CD14-positive monocyte (primary cell): Measurements from ENCODE around the gene MRPL47. TPM values are rescaled to one million over a fixed set of nuclear protein-coding genes. Genes with fewer than 3 reads are reported as not detected.
A peak's percentile ranks its signal among the peaks of the same experiment; 100 is the strongest.

Experiments used
- DNase-seq, 3 donors: peaks; one replicate each; pipeline ENCODE4 v3.0.0-alpha.2; 2011 to 2022
- H2AFZ ChIP-seq: 2 replicates; pipeline ENCODE4 v1.6.0; 2012; ENCODE audit warnings: mild to moderate bottlenecking, low read depth, low read length, inconsistent platforms; ENCODE audit not compliant: insufficient read depth, poor library complexity, severe bottlenecking
- H3K27ac ChIP-seq, 2 donors: 1 replicate in 1 of 2; 2 replicates in 1 of 2; pipeline ENCODE4 v1.5.1; 2012 to 2013; ENCODE audit warnings: low read length in 2 of 2, control low read depth in 1 of 2, inconsistent platforms in 1 of 2, low read depth in 1 of 2, mild to moderate bottlenecking in 1 of 2
- H3K27me3 ChIP-seq, 2 donors: one replicate each; pipeline versions ENCODE4 v1.6.0 to v1.6.1; 2011 to 2013; ENCODE audit warnings: low read length in 2 of 2; ENCODE audit not compliant: control insufficient read depth in 2 of 2, insufficient read depth in 2 of 2
- H3K36me3 ChIP-seq, 2 donors: replicated peaks in 1 of 2; 1 replicate in 1 of 2; 2 replicates in 1 of 2; pipeline versions ENCODE4 v1.5.1 to v1.6.1; 2012 to 2013; ENCODE audit warnings: low read length in 2 of 2, control low read depth in 1 of 2, inconsistent platforms in 1 of 2, mild to moderate bottlenecking in 1 of 2; ENCODE audit not compliant: insufficient read depth in 2 of 2, control insufficient read depth in 1 of 2
- H3K4me1 ChIP-seq, 2 donors: 1 replicate in 1 of 2; 2 replicates in 1 of 2; pipeline versions ENCODE4 v1.5.1 to v1.6.1; 2012 to 2013; ENCODE audit warnings: low read length in 2 of 2, control low read depth in 1 of 2, inconsistent platforms in 1 of 2, mild to moderate bottlenecking in 1 of 2, moderate library complexity in 1 of 2; ENCODE audit not compliant: insufficient read depth in 2 of 2, control insufficient read depth in 1 of 2
- H3K4me2 ChIP-seq: replicated peaks from 2 replicates; pipeline ENCODE3; 2012; ENCODE audit warnings: low read length, moderate library complexity, mild to moderate bottlenecking; ENCODE audit not compliant: poor library complexity, severe bottlenecking; ENCODE audit errors: extremely low read depth
- H3K4me3 ChIP-seq, 3 experiments: fragments of 200-600 bp in 1 of 3; sonication (generic) in 1 of 3; replicated peaks in 1 of 3; 1 replicate in 2 of 3; 2 replicates in 1 of 3; pipeline ENCODE4 v1.5.1; 2011 to 2013; ENCODE audit warnings: low read length in 3 of 3, mild to moderate bottlenecking in 3 of 3, control low read depth in 2 of 3, low read depth in 2 of 3, inconsistent platforms in 1 of 3, moderate library complexity in 1 of 3
- H3K79me2 ChIP-seq: 2 replicates; pipeline ENCODE4 v1.6.0; 2012; ENCODE audit warnings: mild to moderate bottlenecking, control low read depth, inconsistent platforms, low read length, moderate library complexity; ENCODE audit not compliant: insufficient read depth
- H3K9ac ChIP-seq: 2 replicates; pipeline ENCODE4 v1.6.0; 2017; ENCODE audit warnings: low read length, mild to moderate bottlenecking; ENCODE audit not compliant: insufficient read depth, poor library complexity, severe bottlenecking
- H3K9me3 ChIP-seq, 2 donors: replicated peaks in 1 of 2; 1 replicate in 1 of 2; 2 replicates in 1 of 2; pipeline versions ENCODE4 v1.5.1 to v1.6.1; 2012 to 2013; ENCODE audit warnings: low read length in 2 of 2, control low read depth in 1 of 2; ENCODE audit not compliant: control insufficient read depth in 1 of 2, insufficient read depth in 1 of 2
- H4K20me1 ChIP-seq: 2 replicates; pipeline ENCODE4 v1.6.0; 2012; ENCODE audit warnings: mild to moderate bottlenecking, low read length, control low read depth, moderate library complexity; ENCODE audit not compliant: insufficient read depth
- H3K27ac Mint-ChIP-seq, 7 donors: one replicate each; pipeline ENCODE4 v1.8.0; 2020; ENCODE audit warnings: mild to moderate bottlenecking in 7 of 7, mixed read lengths in 7 of 7, moderate library complexity in 6 of 7, inconsistent platforms in 2 of 7
- H3K27me3 Mint-ChIP-seq, 3 donors: one replicate each; pipeline ENCODE4 v1.8.0; 2021 to 2022; ENCODE audit warnings: low read depth in 3 of 3, mild to moderate bottlenecking in 3 of 3, mixed read lengths in 3 of 3, moderate library complexity in 3 of 3, inconsistent platforms in 1 of 3
- H3K36me3 Mint-ChIP-seq, 2 donors: one replicate each; pipeline ENCODE4 v1.8.0; 2020; ENCODE audit warnings: mixed read lengths in 2 of 2, inconsistent platforms in 1 of 2, mild to moderate bottlenecking in 1 of 2
- H3K4me1 Mint-ChIP-seq: one replicate; pipeline ENCODE4 v1.8.0; 2020; ENCODE audit warnings: mild to moderate bottlenecking, mixed read lengths
- H3K4me3 Mint-ChIP-seq, 2 donors: one replicate each; pipeline ENCODE4 v1.8.0; 2020; ENCODE audit warnings: mild to moderate bottlenecking in 2 of 2, mixed read lengths in 2 of 2, moderate library complexity in 1 of 2
- H3K9me3 Mint-ChIP-seq, 7 donors: one replicate each; pipeline ENCODE4 v1.8.0; 2020 to 2022; ENCODE audit warnings: mixed read lengths in 7 of 7, mild to moderate bottlenecking in 6 of 7, moderate library complexity in 6 of 7, inconsistent platforms in 2 of 7
- WGBS: methylation state at CpG from one replicate; pipeline ENCODE4 v1.1.5; 2013; ENCODE audit warnings: missing lambda C conversion rate; ENCODE audit not compliant: insufficient coverage; 5-methylcytosine and 5-hydroxymethylcytosine counted together
- intact Hi-C, 2 donors: fragments of 100-400 bp; cut with micrococcal nuclease; formaldehyde crosslinking; loops; one replicate each; pipeline versions ENCODE4 v1.15.0 to v1.15.1; 2023
- polyA plus RNA-seq, 3 donors: library from polyadenylated mRNA; depleted of rRNA in 1 of 3; unstranded in 2 of 3; stranded (reverse) in 1 of 3; fragments of 300-500 nt in 2 of 3; fragments of >200 nt in 1 of 3; fragmentation: Illumina TruSeq in 2 of 3; gene quantifications; 1 replicate in 2 of 3; 2 replicates in 1 of 3; pipeline ENCODE4 v1.2.3, GENCODE V29; 2012 to 2021
- TF ChIP-seq, protein P1 (sequence below): fragments of 200-600 bp; IDR thresholded peaks from one replicate; pipeline ENCODE4 v1.8.0; 2022; ENCODE audit warnings: antibody characterized with exemption, mild to moderate bottlenecking

Gene MRPL47
- polyA plus RNA-seq, 3 donors = 10.3 to 46.4 (median 44.3) TPM

DNA sequence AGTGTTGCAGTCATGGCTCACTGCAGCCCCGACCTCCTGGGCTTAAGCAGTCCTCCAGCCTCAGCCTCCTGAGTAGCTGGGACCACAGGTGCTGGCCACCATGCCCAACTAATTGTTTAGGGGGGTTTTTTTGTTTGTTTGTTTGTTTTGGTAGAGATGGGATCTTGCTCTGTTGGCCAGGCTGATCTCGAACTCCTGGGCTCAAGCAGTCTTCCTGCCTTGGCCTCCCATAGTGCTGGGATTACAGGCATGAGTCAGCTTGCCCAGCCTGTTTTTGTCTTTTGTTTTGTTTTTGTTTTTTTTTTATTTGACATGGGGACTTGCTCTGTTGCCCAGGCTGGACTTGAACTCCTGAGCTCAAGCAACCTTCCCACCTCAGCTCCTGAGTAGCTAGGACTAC is 17.6 kb upstream of the MRPL47 start:
- no peak for DNase-seq
- peaks cover 72 to 81% of the 10 kb centered on the region in 2 donors for H3K36me3 Mint-ChIP-seq
- no peaks in the 10 kb centered on the region for H3K9me3 ChIP-seq
- H3K4me2 ChIP-seq = no peak overlapping the region
- no peak overlapping the region for H2AFZ ChIP-seq
- peak overlapping the region in 1 of 7 donors; percentile 75 for H3K27ac Mint-ChIP-seq
- H3K4me1 ChIP-seq = no peaks in the 10 kb centered on the region
- no peaks in the 10 kb centered on the region for H3K79me2 ChIP-seq
- no peaks in the 10 kb centered on the region for H3K4me1 Mint-ChIP-seq
- H3K4me3 ChIP-seq = no peak overlapping the region
- H3K9me3 Mint-ChIP-seq = peaks cover 0 to 2% (median 0%) of the 10 kb centered on the region in 7 donors
- H3K27me3 ChIP-seq = no peaks in the 10 kb centered on the region
- H4K20me1 ChIP-seq = peaks cover 3% of the 10 kb centered on the region
- TF ChIP-seq, protein P1, sequence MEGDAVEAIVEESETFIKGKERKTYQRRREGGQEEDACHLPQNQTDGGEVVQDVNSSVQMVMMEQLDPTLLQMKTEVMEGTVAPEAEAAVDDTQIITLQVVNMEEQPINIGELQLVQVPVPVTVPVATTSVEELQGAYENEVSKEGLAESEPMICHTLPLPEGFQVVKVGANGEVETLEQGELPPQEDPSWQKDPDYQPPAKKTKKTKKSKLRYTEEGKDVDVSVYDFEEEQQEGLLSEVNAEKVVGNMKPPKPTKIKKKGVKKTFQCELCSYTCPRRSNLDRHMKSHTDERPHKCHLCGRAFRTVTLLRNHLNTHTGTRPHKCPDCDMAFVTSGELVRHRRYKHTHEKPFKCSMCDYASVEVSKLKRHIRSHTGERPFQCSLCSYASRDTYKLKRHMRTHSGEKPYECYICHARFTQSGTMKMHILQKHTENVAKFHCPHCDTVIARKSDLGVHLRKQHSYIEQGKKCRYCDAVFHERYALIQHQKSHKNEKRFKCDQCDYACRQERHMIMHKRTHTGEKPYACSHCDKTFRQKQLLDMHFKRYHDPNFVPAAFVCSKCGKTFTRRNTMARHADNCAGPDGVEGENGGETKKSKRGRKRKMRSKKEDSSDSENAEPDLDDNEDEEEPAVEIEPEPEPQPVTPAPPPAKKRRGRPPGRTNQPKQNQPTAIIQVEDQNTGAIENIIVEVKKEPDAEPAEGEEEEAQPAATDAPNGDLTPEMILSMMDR = no peak
- intact Hi-C loops = no loop called here
- 100% methylated on average over 2 of the region's 2 CpGs for WGBS
- no peak overlapping the region for H3K9ac ChIP-seq
- H3K4me3 Mint-ChIP-seq = no peak overlapping the region
- no peaks in the 10 kb centered on the region for H3K27me3 Mint-ChIP-seq
- peaks cover 65 to 77% of the 10 kb centered on the region in 2 donors for H3K36me3 ChIP-seq
- H3K27ac ChIP-seq = no peak overlapping the region

DNA sequence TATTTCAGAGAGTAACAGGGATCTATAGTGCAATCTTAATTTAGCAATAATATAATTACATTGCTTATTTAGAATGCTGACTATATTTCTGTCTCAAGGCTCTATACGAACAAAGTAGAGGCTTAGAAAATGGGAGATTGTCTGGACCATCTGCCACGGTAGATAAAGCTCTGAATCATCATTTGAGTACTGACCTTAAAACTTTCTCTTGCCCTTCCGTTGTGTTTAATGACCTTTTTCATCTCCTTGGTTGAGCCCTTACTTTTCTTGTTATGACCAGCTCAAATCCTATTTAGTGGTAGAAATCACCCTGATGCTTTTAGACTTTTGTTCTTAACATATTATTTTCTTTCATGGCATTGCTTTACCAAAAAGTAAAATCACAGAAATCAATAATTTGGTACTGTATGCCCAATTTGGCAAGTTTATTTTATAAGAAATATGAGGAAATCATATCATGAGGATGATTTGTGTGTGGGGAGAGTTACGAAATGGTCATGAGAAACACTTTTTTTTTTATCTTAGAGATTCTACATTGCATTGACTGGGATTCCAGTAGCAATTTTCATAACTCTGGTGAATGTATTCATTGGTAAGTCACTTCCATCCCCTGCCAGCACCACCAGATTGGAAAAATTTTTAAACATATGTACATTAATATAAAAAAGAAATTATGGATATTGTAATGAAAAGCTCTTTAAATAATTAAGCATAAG is 11.2 kb upstream of the MRPL47 start:
- peaks cover 24 to 57% of the 10 kb centered on the region in 2 donors for H3K36me3 ChIP-seq
- no peaks in the 10 kb centered on the region for H3K27me3 ChIP-seq
- no peak overlapping the region for H3K9ac ChIP-seq
- no peak overlapping the region for H3K4me2 ChIP-seq
- H3K36me3 Mint-ChIP-seq = peaks cover 36 to 51% of the 10 kb centered on the region in 2 donors
- peaks cover 13% of the 10 kb centered on the region for H4K20me1 ChIP-seq
- no peaks in the 10 kb centered on the region for H3K4me1 Mint-ChIP-seq
- DNase-seq = no peak
- H2AFZ ChIP-seq = no peak overlapping the region
- no peak overlapping the region for H3K4me3 Mint-ChIP-seq
- no peak overlapping the region for H3K27ac ChIP-seq
- no peak overlapping the region for H3K27ac Mint-ChIP-seq
- intact Hi-C loops = no loop called here
- TF ChIP-seq, protein P1 = no peak
- H3K9me3 Mint-ChIP-seq = peaks cover 0 to 2% (median 0%) of the 10 kb centered on the region in 7 donors
- WGBS = no CpG with 5 or more reads among the region's 4 CpGs
- no peaks in the 10 kb centered on the region for H3K4me1 ChIP-seq
- H3K9me3 ChIP-seq = no peaks in the 10 kb centered on the region
- H3K27me3 Mint-ChIP-seq = no peaks in the 10 kb centered on the region
- peaks cover 10% of the 10 kb centered on the region for H3K79me2 ChIP-seq
- H3K4me3 ChIP-seq = no peak overlapping the region
